CD4-positive, CD25-positive, alpha-beta regulatory T cell (primary cell): ENCODE results near the gene NPHP1. TPM values are rescaled to one million over a fixed set of nuclear protein-coding genes. Genes with fewer than 3 reads are reported as not detected.
"Not testable (repeated sequence)": the region's sequence is repeated elsewhere in the genome, so short reads cannot be mapped to it uniquely, and the experiment has no call there.

ENCODE experiments used
- ATAC-seq, 2 donors: fragments of 150-1000 bp; cut with Tn5 transposase; one replicate each; pipeline ENCODE4 v1.10.0; 2021; ENCODE audit warnings: low read depth in 2 of 2, moderate number of reproducible peaks in 2 of 2, moderate library complexity in 1 of 2
- DNase-seq, 3 donors: peaks; one replicate each; pipeline versions ENCODE4 v3.0.0 to v3.0.0-alpha.2; 2012 to 2022; ENCODE audit warnings: mixed read lengths in 1 of 3
- H3K27ac ChIP-seq: one replicate; pipeline ENCODE4 v1.7.0; 2013; ENCODE audit warnings: mild to moderate bottlenecking, low read length; ENCODE audit not compliant: insufficient read depth, poor library complexity, severe bottlenecking
- H3K27me3 ChIP-seq: one replicate; pipeline ENCODE4 v1.7.0; 2013; ENCODE audit warnings: low read length; ENCODE audit not compliant: control insufficient read depth, insufficient read depth
- H3K36me3 ChIP-seq: one replicate; pipeline ENCODE4 v1.7.0; 2013; ENCODE audit warnings: mild to moderate bottlenecking, low read length, moderate library complexity; ENCODE audit not compliant: control insufficient read depth, insufficient read depth
- H3K4me1 ChIP-seq: 2 replicates; pipeline ENCODE4 v1.7.0; 2013; ENCODE audit warnings: mild to moderate bottlenecking, low read length; ENCODE audit not compliant: insufficient read depth, control insufficient read depth, poor library complexity, severe bottlenecking
- H3K4me3 ChIP-seq: one replicate; pipeline ENCODE4 v1.7.0; 2013; ENCODE audit warnings: low read depth, mild to moderate bottlenecking, low read length, moderate library complexity
- H3K9me3 ChIP-seq, 2 experiments: 1 replicate in 1 of 2; 2 replicates in 1 of 2; pipeline ENCODE4 v1.7.0; 2013; ENCODE audit warnings: low read length in 2 of 2, mild to moderate bottlenecking in 1 of 2, moderate library complexity in 1 of 2; ENCODE audit not compliant: control insufficient read depth in 2 of 2
- H3K27ac Mint-ChIP-seq, 3 donors: one replicate each; pipeline ENCODE4 v1.8.0; 2020 to 2022; ENCODE audit warnings: mild to moderate bottlenecking in 3 of 3, mixed read lengths in 3 of 3, moderate library complexity in 2 of 3
- H3K27me3 Mint-ChIP-seq: one replicate; pipeline ENCODE4 v1.8.0; 2022; ENCODE audit warnings: mild to moderate bottlenecking, mixed read lengths
- H3K36me3 Mint-ChIP-seq: one replicate; pipeline ENCODE4 v1.8.0; 2020; ENCODE audit warnings: mixed read lengths
- H3K4me1 Mint-ChIP-seq, 4 donors: one replicate each; pipeline ENCODE4 v1.8.0; 2020 to 2022; ENCODE audit warnings: mixed read lengths in 4 of 4, mild to moderate bottlenecking in 1 of 4
- H3K4me3 Mint-ChIP-seq, 4 donors: one replicate each; pipeline ENCODE4 v1.8.0; 2020 to 2022; ENCODE audit warnings: mild to moderate bottlenecking in 4 of 4, mixed read lengths in 4 of 4, moderate library complexity in 3 of 4
- H3K9me3 Mint-ChIP-seq, 7 donors: one replicate each; pipeline ENCODE4 v1.8.0; 2020 to 2022; ENCODE audit warnings: mixed read lengths in 7 of 7, mild to moderate bottlenecking in 3 of 7, moderate library complexity in 2 of 7
- polyA plus RNA-seq, 4 donors: library from polyadenylated mRNA; unstranded; fragments of 300-500 nt; fragmentation: Illumina TruSeq; gene quantifications; one replicate each; pipeline ENCODE4 v1.2.3, GENCODE V29; 2021
- total RNA-seq: library from RNA; stranded (reverse); gene quantifications from one replicate; pipeline ENCODE4 v1.2.3, GENCODE V29; 2022

The NPHP1 gene
- total and polyA plus RNA-seq, 5 donors from 2014 or later: 0.15 to 0.58 (median 0.31) TPM; not detected in 2

GRCh38 chr2:110093924-110094323, 110.9 kb downstream of the NPHP1 start:
- not testable (repeated sequence) for H3K9me3 ChIP-seq, H3K4me3 ChIP-seq, H3K36me3 Mint-ChIP-seq, DNase-seq, H3K27ac Mint-ChIP-seq, H3K27me3 ChIP-seq, ATAC-seq, H3K4me1 Mint-ChIP-seq, H3K9me3 Mint-ChIP-seq, H3K27me3 Mint-ChIP-seq, H3K36me3 ChIP-seq, H3K27ac ChIP-seq, H3K4me3 Mint-ChIP-seq, H3K4me1 ChIP-seq

- H3K36me3 ChIP-seq, H3K36me3 Mint-ChIP-seq, H3K27ac ChIP-seq, DNase-seq, H3K9me3 Mint-ChIP-seq, H3K27ac Mint-ChIP-seq, H3K4me1 Mint-ChIP-seq, H3K27me3 ChIP-seq, H3K4me1 ChIP-seq, H3K4me3 ChIP-seq, ATAC-seq, H3K9me3 ChIP-seq, H3K4me3 Mint-ChIP-seq, H3K27me3 Mint-ChIP-seq: not testable (repeated sequence)
Measured at GRCh38 chr2:110090164-110090563, 114.6 kb downstream of the NPHP1 start.

- not testable (repeated sequence) for DNase-seq, H3K9me3 Mint-ChIP-seq, H3K27me3 Mint-ChIP-seq, H3K4me3 ChIP-seq, H3K27ac ChIP-seq, ATAC-seq, H3K36me3 Mint-ChIP-seq, H3K4me1 ChIP-seq, H3K4me3 Mint-ChIP-seq, H3K36me3 ChIP-seq, H3K9me3 ChIP-seq, H3K4me1 Mint-ChIP-seq, H3K27me3 ChIP-seq, H3K27ac Mint-ChIP-seq
Measured at GRCh38 chr2:110083757-110084156, 121.1 kb downstream of the NPHP1 start.

DNA sequence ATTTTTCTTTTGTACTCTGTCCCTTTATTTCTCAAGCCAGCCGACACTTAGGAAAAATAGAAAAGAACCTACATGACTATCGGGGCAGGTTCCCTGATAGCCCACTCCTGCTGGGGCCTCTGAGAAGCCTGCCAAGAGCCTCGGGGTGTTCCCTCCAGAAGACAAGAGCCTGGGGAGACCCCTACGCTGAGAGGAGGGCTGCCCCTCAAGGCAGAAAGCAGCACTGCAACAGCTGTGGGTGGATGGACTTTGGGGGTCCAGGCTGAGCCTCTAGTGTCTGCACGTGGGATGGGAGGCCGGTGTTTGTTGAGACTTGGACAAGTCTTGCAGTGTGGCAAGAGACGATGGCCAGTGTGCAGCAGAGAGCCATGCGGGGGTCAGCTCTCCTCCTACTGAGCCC, 121.7 kb downstream of the NPHP1 start:
- H3K4me3 ChIP-seq, H3K36me3 Mint-ChIP-seq, H3K36me3 ChIP-seq, ATAC-seq, H3K27me3 Mint-ChIP-seq, H3K4me3 Mint-ChIP-seq, DNase-seq, H3K27me3 ChIP-seq, H3K4me1 Mint-ChIP-seq, H3K9me3 ChIP-seq, H3K4me1 ChIP-seq, H3K9me3 Mint-ChIP-seq, H3K27ac Mint-ChIP-seq, H3K27ac ChIP-seq: not testable (repeated sequence)

GRCh38 chr2:110078104-110078503, 126.7 kb downstream of the NPHP1 start:
- not testable (repeated sequence) for DNase-seq, H3K27me3 Mint-ChIP-seq, H3K4me1 Mint-ChIP-seq, H3K9me3 ChIP-seq, H3K27ac Mint-ChIP-seq, H3K27ac ChIP-seq, H3K4me1 ChIP-seq, H3K4me3 Mint-ChIP-seq, H3K36me3 ChIP-seq, H3K36me3 Mint-ChIP-seq, H3K4me3 ChIP-seq, H3K27me3 ChIP-seq, H3K9me3 Mint-ChIP-seq, ATAC-seq

DNA sequence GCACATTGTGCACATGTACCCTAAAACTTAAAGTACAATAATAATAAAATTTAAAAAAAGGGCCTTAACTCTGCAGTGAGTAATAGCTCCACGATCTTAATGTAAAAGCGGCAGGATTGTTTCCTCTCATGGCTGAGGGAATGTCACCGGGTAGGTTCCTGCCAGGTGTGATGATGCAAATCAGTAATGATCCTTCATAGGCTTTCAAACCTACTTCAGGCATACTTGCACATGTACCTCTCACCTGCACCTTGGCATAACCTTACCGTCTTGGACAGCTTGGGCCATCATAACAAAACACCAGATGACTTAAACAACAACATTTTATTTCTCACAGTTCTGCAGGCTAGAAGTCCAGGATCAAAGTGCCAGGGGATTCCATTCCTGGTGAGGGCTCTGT, 128.9 kb downstream of the NPHP1 start:
- H3K4me3 ChIP-seq, H3K27me3 Mint-ChIP-seq, DNase-seq, H3K27ac Mint-ChIP-seq, H3K4me1 Mint-ChIP-seq, H3K4me1 ChIP-seq, H3K9me3 ChIP-seq, H3K27ac ChIP-seq, H3K36me3 ChIP-seq, H3K9me3 Mint-ChIP-seq, H3K36me3 Mint-ChIP-seq, ATAC-seq, H3K4me3 Mint-ChIP-seq, H3K27me3 ChIP-seq: not testable (repeated sequence)

Other genes starting within 250 kb of the NPHP1 start
- 0.27 TPM for gene MALL, start 89.2 kb downstream of the NPHP1 start, total RNA-seq
- gene MALL, start 89.2 kb downstream of the NPHP1 start, polyA plus RNA-seq: under 1 TPM in 3 of 4 donors, not detected in 1; 0.13 to 0.34 (median 0.19) TPM
- 22.9 TPM for gene MTLN, start 7.5 kb upstream of the NPHP1 start, total RNA-seq
- 100 to 1,000 TPM in 3 of 4 donors, 10 to 100 TPM in 1; 81.8 to 112 (median 107) TPM for gene MTLN, start 7.5 kb upstream of the NPHP1 start, polyA plus RNA-seq